GM10847 (cell line): ENCODE measurements around the gene SEC24B.

Experiments used
- POLR2A ChIP-seq: IDR thresholded peaks from 2 replicates; pipeline ENCODE4 v1.6.1; 2011; ENCODE audit not compliant: insufficient read length; ENCODE audit errors: extremely low read depth

The SEC24B gene

GRCh38 chr4:109424093-109424841 is 9.3 kb upstream of the SEC24B start:
- no peak for TF ChIP-seq POLR2A

DNA sequence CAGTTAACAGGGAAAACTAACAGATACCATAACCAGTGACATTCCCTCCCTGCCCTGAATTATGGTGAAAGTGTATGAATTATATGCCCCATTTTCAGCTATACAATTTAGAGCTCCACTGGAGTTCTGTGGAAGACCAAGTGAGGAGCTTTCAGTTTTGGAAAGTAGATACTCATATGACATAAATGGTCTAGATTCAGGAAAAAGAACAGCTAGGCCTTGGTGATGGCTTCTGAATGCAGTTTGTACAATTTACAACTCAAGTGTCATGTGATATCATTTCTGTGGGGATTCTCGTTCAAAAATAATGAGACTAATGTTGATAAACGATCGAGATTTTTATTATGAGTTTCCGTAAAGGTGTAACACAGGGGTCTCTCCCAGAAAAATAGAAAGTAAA is 8.2 kb upstream of the SEC24B start:
- no peak for TF ChIP-seq POLR2A

- no peak for TF ChIP-seq POLR2A
Measured at GRCh38 chr4:109429545-109429944, 4.1 kb upstream of the SEC24B start.

GRCh38 chr4:109432203-109432602 is 1.4 kb upstream of the SEC24B start:
- no peak for TF ChIP-seq POLR2A

DNA sequence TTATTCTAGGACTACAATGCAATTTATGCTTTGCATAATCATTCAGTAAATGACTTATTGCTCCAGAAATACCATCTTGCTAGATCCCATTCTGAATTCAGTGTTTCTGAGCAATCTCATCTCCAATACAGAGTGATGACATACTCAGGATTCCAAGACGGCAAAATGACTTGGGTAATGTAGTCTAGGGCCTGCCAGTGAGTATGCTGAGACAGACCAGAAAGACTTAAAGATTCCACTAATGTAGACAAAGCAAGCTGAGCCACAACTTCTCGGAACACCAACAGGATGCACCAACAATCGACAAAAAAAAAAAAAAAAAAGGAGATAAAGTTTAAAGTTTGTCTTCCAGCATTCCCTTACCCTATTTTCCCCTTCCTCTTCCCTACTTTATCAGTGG is 919 bp upstream of the SEC24B start:
- TF ChIP-seq POLR2A, result no peak

DNA sequence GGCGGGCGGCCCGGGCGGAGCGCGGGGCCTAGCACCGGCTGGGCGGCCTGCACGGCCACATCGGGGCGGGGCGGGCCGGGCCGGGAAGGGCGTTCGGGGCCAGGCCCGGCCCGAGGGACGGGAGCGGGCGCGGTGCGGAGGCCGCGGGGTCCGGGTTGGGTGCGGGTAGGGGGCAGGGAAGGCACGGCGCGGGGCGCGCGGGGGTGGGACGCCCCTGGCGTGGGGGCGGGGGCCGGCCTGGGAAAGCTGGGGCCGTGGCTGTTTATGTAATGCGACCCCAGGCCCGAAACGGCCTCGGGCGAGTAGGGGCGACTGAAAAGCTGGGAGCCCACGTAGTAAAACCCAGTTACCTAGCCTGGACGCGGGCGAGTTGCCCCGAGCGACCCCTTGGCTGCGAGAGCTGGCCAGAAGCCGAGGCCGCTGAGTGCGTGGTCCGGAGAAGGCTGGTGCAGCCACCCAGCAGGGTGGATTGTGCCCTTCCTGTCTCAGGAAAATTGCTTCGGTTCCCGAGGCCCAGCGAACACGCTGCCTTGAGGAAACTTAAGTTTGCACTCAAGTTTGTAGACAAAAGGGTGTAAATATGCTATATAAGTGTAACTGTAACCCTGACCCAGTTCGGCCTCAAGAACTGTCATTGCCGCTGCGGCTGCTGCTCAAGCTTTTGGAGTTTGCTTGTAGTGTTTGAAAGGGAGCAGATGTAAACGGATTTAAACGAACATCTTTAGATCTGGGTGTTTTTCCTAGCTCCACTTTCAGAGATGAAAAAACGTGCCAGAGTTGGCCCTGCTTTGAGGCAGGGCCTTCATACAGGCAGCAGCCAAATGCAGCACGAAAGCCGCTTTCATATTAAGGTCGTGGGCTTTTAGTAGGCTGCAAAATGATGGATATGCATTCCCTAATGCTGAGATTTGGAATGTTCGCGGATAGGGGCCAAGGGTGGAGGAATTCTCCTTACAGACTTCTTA is 674 bp downstream of the SEC24B start:
- no peak for TF ChIP-seq POLR2A

DNA sequence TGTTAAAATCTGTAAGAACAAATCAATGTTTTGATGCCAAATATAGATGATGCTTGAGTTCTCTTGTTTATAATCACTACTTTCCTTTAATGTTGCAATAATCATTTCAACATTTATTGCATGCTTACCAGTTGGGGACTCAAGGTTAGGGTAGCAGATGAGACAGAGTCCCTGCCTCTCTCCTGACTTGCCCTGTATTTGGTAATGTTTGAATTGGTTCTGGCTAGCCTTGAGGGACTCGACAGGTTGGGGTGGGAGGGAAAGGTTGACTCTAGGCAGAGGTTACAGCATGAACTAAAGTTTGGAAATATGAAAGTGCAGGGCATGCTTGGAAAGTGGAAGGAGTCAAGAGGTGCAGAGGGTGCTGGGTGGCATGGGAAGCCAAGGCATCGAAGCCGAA is 2.0 kb downstream of the SEC24B start:
- TF ChIP-seq POLR2A, result no peak

DNA sequence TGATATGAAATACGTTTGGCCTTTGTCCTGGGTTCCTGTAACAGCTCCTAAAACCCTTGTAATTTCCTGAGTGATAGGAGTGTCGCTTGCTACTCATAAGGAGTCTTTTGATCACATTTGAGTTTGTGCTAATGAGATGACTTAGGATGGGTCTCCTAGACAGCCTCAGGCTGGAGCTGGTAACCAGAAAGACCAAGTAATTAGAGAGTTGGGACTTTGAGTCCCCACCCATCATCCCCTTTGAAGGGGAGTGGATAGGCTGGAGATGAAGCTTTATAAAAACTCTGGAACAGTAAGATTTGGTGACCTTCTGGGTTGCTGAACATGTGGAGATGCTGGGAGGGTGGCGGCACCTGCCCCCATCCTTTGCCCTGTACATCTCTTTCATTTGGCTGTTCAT is 2.9 kb downstream of the SEC24B start:
- TF ChIP-seq POLR2A, result no peak

DNA sequence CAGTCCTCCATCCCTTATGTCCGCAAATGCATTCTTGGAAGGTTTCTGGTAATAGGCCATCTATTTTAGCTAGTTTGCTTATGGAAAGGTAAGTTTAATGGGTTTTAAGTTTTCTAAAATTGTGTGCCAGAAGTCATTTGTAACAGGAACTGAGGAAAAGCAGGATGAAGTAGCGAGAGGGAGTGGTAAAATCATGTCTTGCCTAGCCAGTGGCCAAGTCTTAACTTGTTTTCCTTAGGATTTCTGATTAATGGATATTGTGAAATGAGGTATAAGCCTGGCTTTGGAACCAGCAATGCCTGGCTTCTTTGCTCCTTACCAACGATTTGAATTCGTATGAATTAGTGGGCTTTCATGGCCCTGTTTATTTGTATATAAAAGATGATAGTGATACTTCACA is 7.3 kb downstream of the SEC24B start:
- no peak for TF ChIP-seq POLR2A

- no peak for TF ChIP-seq POLR2A
Measured at GRCh38 chr4:109441862-109442458, 8.3 kb downstream of the SEC24B start.

- no peak for TF ChIP-seq POLR2A
Measured at GRCh38 chr4:109444182-109444844, 10.7 kb downstream of the SEC24B start.

- TF ChIP-seq POLR2A, result no peak
Measured at GRCh38 chr4:109447278-109447677, 13.7 kb downstream of the SEC24B start.

GRCh38 chr4:109451544-109452273 is 18.1 kb downstream of the SEC24B start:
- TF ChIP-seq POLR2A, result no peak

DNA sequence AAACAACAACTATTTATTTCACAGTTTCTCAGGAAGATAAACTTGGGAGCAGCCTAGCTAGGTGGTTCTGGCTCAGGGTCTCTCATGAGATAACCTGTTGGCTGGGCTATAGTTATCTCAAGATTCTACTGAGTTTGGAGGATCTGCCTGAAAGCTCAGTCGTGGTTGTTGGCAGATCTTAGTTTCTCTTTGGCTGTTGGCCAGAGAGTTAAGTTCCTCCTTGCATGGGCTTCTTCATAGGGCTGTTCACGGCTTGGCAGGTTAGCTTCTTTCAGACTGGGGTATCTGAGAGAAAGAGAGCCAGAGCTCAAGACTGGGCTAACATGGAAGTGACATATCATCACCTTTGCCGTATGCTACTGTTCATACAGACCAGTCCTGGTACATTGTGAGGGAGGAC is 28.7 kb downstream of the SEC24B start:
- no peak for TF ChIP-seq POLR2A

DNA sequence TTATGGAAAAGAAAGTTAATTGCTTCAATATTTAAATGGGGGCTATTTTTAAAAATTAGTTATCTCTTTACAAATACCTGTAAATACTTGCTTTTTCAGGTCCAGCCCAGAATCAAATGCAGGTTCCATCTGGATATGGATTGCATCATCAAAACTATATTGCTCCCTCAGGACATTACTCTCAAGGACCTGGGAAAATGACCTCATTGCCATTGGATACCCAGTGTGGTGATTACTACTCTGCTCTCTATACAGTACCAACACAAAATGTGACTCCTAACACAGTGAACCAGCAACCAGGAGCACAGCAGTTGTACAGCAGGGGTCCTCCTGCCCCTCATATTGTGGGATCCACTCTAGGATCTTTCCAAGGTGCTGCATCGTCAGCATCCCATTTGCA is 29.2 kb downstream of the SEC24B start:
- no peak for TF ChIP-seq POLR2A
